Tibial nerve (tissue), 4 donors: Measurements from ENCODE around the gene AEBP1.

Source experiments
- CTCF ChIP-seq, 5 experiments: fragments of 200-600 bp in 3 of 5; fragments of 450-650 bp in 2 of 5; sonication (generic) in 3 of 5; IDR thresholded peaks; one replicate each; pipeline ENCODE4 v1.5.1; 2016 to 2019; ENCODE audit warnings: antibody characterized with exemption in 5 of 5, mild to moderate bottlenecking in 3 of 5, moderate library complexity in 2 of 5
- EP300 ChIP-seq, 2 donors: sonication (generic); formaldehyde crosslinking; IDR thresholded peaks; one replicate each; pipeline ENCODE4 v1.6.1; 2017; ENCODE audit warnings: antibody characterized with exemption in 2 of 2, mild to moderate bottlenecking in 1 of 2
- POLR2A ChIP-seq, 2 donors: fragments of 450-650 bp; IDR thresholded peaks; one replicate each; pipeline ENCODE4 v1.6.1; 2017; ENCODE audit warnings: antibody characterized with exemption in 2 of 2, mild to moderate bottlenecking in 2 of 2, moderate library complexity in 2 of 2

- TF ChIP-seq CTCF (IDR thresholded peaks at IDR 0.05) (no peak), POLR2A (IDR thresholded peaks at IDR 0.05) (no peak), EP300 (IDR thresholded peaks at IDR 0.05) (no peak)
Measured at GRCh38 chr7:44060948-44061644, 43.0 kb upstream of the AEBP1 start.
